ENCODE measurements around the gene MCU. TPM values are rescaled to one million over a fixed set of nuclear protein-coding genes. Genes with fewer than 3 reads are reported as not detected.

The MCU gene
- total RNA-seq, 1 donor from 2014 or later: 20.3 TPM

- intact Hi-C loops (cut with micrococcal nuclease): no loop called here
- no peak for DNase-seq
- Histone ChIP-seq H3K36me3 (no peaks in the 10 kb centered on the region), H3K9me3 (replicated peaks) (no peaks in the 10 kb centered on the region), H3K4me1 (no peaks in the 10 kb centered on the region), H3K27me3 (ENCODE audit: low read depth) (no peaks in the 10 kb centered on the region), H3K27ac (replicated peaks) (no peak overlapping the region), H3K4me3 (no peak overlapping the region)
- no peak for TF ChIP-seq CTCF (IDR thresholded peaks at IDR 0.05; ENCODE audit: borderline replicate concordance)
Measured at GRCh38 chr10:72660220-72660619, 31.7 kb upstream of the MCU start.

GRCh38 chr10:72661431-72661830 lies 30.5 kb upstream of the MCU start:
- Histone ChIP-seq H3K27me3 (ENCODE audit: low read depth) (no peaks in the 10 kb centered on the region), H3K27ac (replicated peaks) (no peak overlapping the region), H3K36me3 (no peaks in the 10 kb centered on the region), H3K4me1 (no peaks in the 10 kb centered on the region), H3K4me3 (no peak overlapping the region), H3K9me3 (replicated peaks) (no peaks in the 10 kb centered on the region)
- no peak for DNase-seq
- no peak for TF ChIP-seq CTCF (IDR thresholded peaks at IDR 0.05; ENCODE audit: borderline replicate concordance)
- intact Hi-C loops (cut with micrococcal nuclease): no loop called here

DNA sequence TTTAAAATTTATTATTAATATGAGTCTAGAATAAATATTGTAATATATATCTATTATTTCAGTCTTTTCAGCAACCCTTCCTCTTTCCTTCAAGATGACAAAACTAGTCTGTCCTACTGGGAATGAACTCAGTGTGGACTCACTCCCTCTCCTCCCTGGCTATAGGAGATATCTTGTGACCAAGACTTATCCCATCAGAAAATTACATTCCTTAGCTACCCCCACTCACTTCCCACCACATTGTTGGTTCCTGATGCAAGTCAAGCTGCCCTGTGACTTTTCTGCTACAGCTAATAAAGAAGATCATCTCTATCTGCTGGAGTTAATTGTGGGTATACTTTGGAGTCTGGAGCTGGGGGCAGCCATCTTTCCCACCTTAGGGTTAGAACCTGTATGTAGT lies 28.0 kb upstream of the MCU start:
- intact Hi-C loops (cut with micrococcal nuclease): no loop called here
- no peak for DNase-seq
- Histone ChIP-seq H3K4me1 (no peaks in the 10 kb centered on the region), H3K27ac (replicated peaks) (no peak overlapping the region), H3K36me3 (no peaks in the 10 kb centered on the region), H3K9me3 (replicated peaks) (no peaks in the 10 kb centered on the region), H3K4me3 (no peak overlapping the region), H3K27me3 (ENCODE audit: low read depth) (no peaks in the 10 kb centered on the region)
- TF ChIP-seq CTCF (IDR thresholded peaks at IDR 0.05; ENCODE audit: borderline replicate concordance): no peak

GRCh38 chr10:72665925-72666324 lies 26.0 kb upstream of the MCU start:
- no peak for TF ChIP-seq CTCF (IDR thresholded peaks at IDR 0.05; ENCODE audit: borderline replicate concordance)
- intact Hi-C loops (cut with micrococcal nuclease): no loop called here
- no peaks in the 10 kb centered on the region for H3K4me1 ChIP-seq
- no peaks in the 10 kb centered on the region for H3K36me3 ChIP-seq
- H3K4me3 ChIP-seq: no peak overlapping the region
- H3K9me3 ChIP-seq (replicated peaks): no peaks in the 10 kb centered on the region
- DNase-seq: no peak
- H3K27me3 ChIP-seq (ENCODE audit: low read depth): no peaks in the 10 kb centered on the region
- no peak overlapping the region for H3K27ac ChIP-seq (replicated peaks)

DNA sequence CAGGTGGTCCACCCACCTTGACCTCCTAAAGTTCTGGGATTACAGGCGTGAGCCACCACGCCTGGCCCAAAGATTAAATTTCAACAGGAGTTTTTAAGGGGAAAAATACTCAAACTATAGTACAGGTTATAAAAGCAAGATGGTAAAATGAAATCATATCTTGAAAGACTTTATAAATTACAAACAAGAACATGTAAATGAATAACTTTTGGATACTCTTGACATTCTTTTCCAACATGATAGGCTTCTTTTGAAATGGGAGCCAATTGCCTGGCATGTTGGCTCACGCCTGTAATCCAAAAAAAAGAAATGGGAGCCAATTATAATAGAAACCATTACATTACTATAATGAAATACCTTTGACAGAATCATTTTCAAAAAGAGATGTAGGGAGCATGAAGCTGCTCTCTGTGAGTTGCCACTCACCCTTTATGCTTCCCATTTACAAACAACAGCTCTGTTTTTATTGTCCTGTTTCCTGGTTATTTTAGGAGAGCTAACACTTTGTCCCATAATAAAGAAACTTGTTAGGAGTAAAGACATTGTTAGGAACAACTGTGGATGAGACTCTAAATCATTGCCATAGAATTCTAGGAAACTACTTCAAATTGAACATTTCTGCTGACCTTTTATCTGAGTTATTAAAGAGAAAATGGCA lies 24.6 kb upstream of the MCU start:
- intact Hi-C loops (cut with micrococcal nuclease): no loop called here
- no peaks in the 10 kb centered on the region for H3K4me1 ChIP-seq

More for the DNA sequence above, 24.6 kb upstream of the MCU start:
- Histone ChIP-seq H3K36me3 (no peaks in the 10 kb centered on the region), H3K4me3 (no peak overlapping the region), H3K27ac (replicated peaks) (no peak overlapping the region), H3K27me3 (ENCODE audit: low read depth) (no peaks in the 10 kb centered on the region), H3K9me3 (replicated peaks) (no peaks in the 10 kb centered on the region)
- no peak for DNase-seq
- TF ChIP-seq CTCF (IDR thresholded peaks at IDR 0.05; ENCODE audit: borderline replicate concordance): no peak

Data from left ventricle myocardium inferior (tissue), 1 donor.